Measurements from ENCODE around the gene VPS13C.
A peak's percentile ranks its signal among the peaks of the same experiment; 100 is the strongest.

Gene VPS13C

GRCh38 chr15:62075595-62076277 is 15.5 kb upstream of the VPS13C start:
- WGBS, 2 experiments (ENCODE audit: insufficient coverage in 2 of 2) = 83 to 94% methylated on average over 2 to 3 of the region's 9 CpGs
- H3K4me1 ChIP-seq (ENCODE audit: control insufficient read depth, insufficient read depth, low read length, poor library complexity, severe bottlenecking) = no peaks in the 10 kb centered on the region
- H3K4me3 ChIP-seq (ENCODE audit: extremely low read depth, insufficient read depth, low read length, poor library complexity, severe bottlenecking) = no peak overlapping the region
- no peak overlapping the region for H3K27ac ChIP-seq (ENCODE audit: low read depth, low read length, severe bottlenecking)
- no peaks in the 10 kb centered on the region for H3K36me3 ChIP-seq (ENCODE audit: control insufficient read depth, insufficient read depth, low read length)
- H3K9me3 ChIP-seq (ENCODE audit: control insufficient read depth, low read length) = no peaks in the 10 kb centered on the region

GRCh38 chr15:62071711-62072308 is 11.6 kb upstream of the VPS13C start:
- Histone ChIP-seq H3K27ac (ENCODE audit: low read depth, low read length, severe bottlenecking) (no peak overlapping the region), H3K4me3 (ENCODE audit: extremely low read depth, insufficient read depth, low read length, poor library complexity, severe bottlenecking) (no peak overlapping the region), H3K4me1 (ENCODE audit: control insufficient read depth, insufficient read depth, low read length, poor library complexity, severe bottlenecking) (no peaks in the 10 kb centered on the region), H3K9me3 (ENCODE audit: control insufficient read depth, low read length) (no peaks in the 10 kb centered on the region), H3K36me3 (ENCODE audit: control insufficient read depth, insufficient read depth, low read length) (no peaks in the 10 kb centered on the region)

GRCh38 chr15:62069551-62069950 is 9.3 kb upstream of the VPS13C start:
- H3K27ac ChIP-seq (ENCODE audit: low read depth, low read length, severe bottlenecking) = no peak overlapping the region

GRCh38 chr15:62068810-62069167 is 8.5 kb upstream of the VPS13C start:
- Histone ChIP-seq H3K27ac (ENCODE audit: low read depth, low read length, severe bottlenecking) (no peak overlapping the region), H3K4me1 (ENCODE audit: control insufficient read depth, insufficient read depth, low read length, poor library complexity, severe bottlenecking) (no peaks in the 10 kb centered on the region), H3K4me3 (ENCODE audit: extremely low read depth, insufficient read depth, low read length, poor library complexity, severe bottlenecking) (peak overlapping the region; percentile 29), H3K9me3 (ENCODE audit: control insufficient read depth, low read length) (no peaks in the 10 kb centered on the region), H3K36me3 (ENCODE audit: control insufficient read depth, insufficient read depth, low read length) (no peaks in the 10 kb centered on the region)
- WGBS, 2 experiments (ENCODE audit: insufficient coverage in 2 of 2) = 69 to 90% methylated on average over 2 to 3 of the region's 4 CpGs

More at GRCh38 chr15:62069551-62069950, 9.3 kb upstream of the VPS13C start:
- 96% methylated on average over 3 of the region's 5 CpGs; no CpG with 5 or more reads in 1 of the 2 experiments for WGBS, 2 experiments (ENCODE audit: insufficient coverage in 2 of 2)
- H3K4me3 ChIP-seq (ENCODE audit: extremely low read depth, insufficient read depth, low read length, poor library complexity, severe bottlenecking) = no peak overlapping the region
- no peaks in the 10 kb centered on the region for H3K4me1 ChIP-seq (ENCODE audit: control insufficient read depth, insufficient read depth, low read length, poor library complexity, severe bottlenecking)
- no peaks in the 10 kb centered on the region for H3K9me3 ChIP-seq (ENCODE audit: control insufficient read depth, low read length)
- no peaks in the 10 kb centered on the region for H3K36me3 ChIP-seq (ENCODE audit: control insufficient read depth, insufficient read depth, low read length)

- Histone ChIP-seq H3K4me3 (ENCODE audit: extremely low read depth, insufficient read depth, low read length, poor library complexity, severe bottlenecking) (peak overlapping the region; percentile 29), H3K27ac (ENCODE audit: low read depth, low read length, severe bottlenecking) (no peak overlapping the region), H3K4me1 (ENCODE audit: control insufficient read depth, insufficient read depth, low read length, poor library complexity, severe bottlenecking) (no peaks in the 10 kb centered on the region), H3K9me3 (ENCODE audit: control insufficient read depth, low read length) (no peaks in the 10 kb centered on the region), H3K36me3 (ENCODE audit: control insufficient read depth, insufficient read depth, low read length) (no peaks in the 10 kb centered on the region)
- WGBS, 2 experiments (ENCODE audit: insufficient coverage in 2 of 2) = 1 to 2% methylated on average over 69 to 95 of the region's 103 CpGs
Observed at GRCh38 chr15:62068071-62068809, 8.0 kb upstream of the VPS13C start.

GRCh38 chr15:62067448-62068044 is 7.3 kb upstream of the VPS13C start:
- H3K27ac ChIP-seq (ENCODE audit: low read depth, low read length, severe bottlenecking) = no peak overlapping the region
- WGBS, 2 experiments (ENCODE audit: insufficient coverage in 2 of 2) = 2 to 3% methylated on average over 33 to 57 of the region's 62 CpGs
- H3K9me3 ChIP-seq (ENCODE audit: control insufficient read depth, low read length) = no peaks in the 10 kb centered on the region
- H3K4me1 ChIP-seq (ENCODE audit: control insufficient read depth, insufficient read depth, low read length, poor library complexity, severe bottlenecking) = no peaks in the 10 kb centered on the region
- no peaks in the 10 kb centered on the region for H3K36me3 ChIP-seq (ENCODE audit: control insufficient read depth, insufficient read depth, low read length)
- H3K4me3 ChIP-seq (ENCODE audit: extremely low read depth, insufficient read depth, low read length, poor library complexity, severe bottlenecking) = peak overlapping the region; percentile 21

GRCh38 chr15:62066663-62067447 is 6.6 kb upstream of the VPS13C start, which contains the start of gene C2CD4A:
Gene C2CD4A, plus strand, starts transcription at chr15:62066977. Its CDS starts 637 bp downstream, at chr15:62067614.
- Histone ChIP-seq H3K27ac (ENCODE audit: low read depth, low read length, severe bottlenecking) (no peak within 1 kb of the TSS), H3K4me1 (ENCODE audit: control insufficient read depth, insufficient read depth, low read length, poor library complexity, severe bottlenecking) (no peaks in the 10 kb centered on the region), H3K9me3 (ENCODE audit: control insufficient read depth, low read length) (no peaks in the 10 kb centered on the region), H3K36me3 (ENCODE audit: control insufficient read depth, insufficient read depth, low read length) (no peaks in the 10 kb centered on the region), H3K4me3 (ENCODE audit: extremely low read depth, insufficient read depth, low read length, poor library complexity, severe bottlenecking) (peak within 1 kb of the TSS; percentile 21)
- 4 to 5% methylated on average over 26 to 32 of the region's 33 CpGs for WGBS, 2 experiments (ENCODE audit: insufficient coverage in 2 of 2)

DNA sequence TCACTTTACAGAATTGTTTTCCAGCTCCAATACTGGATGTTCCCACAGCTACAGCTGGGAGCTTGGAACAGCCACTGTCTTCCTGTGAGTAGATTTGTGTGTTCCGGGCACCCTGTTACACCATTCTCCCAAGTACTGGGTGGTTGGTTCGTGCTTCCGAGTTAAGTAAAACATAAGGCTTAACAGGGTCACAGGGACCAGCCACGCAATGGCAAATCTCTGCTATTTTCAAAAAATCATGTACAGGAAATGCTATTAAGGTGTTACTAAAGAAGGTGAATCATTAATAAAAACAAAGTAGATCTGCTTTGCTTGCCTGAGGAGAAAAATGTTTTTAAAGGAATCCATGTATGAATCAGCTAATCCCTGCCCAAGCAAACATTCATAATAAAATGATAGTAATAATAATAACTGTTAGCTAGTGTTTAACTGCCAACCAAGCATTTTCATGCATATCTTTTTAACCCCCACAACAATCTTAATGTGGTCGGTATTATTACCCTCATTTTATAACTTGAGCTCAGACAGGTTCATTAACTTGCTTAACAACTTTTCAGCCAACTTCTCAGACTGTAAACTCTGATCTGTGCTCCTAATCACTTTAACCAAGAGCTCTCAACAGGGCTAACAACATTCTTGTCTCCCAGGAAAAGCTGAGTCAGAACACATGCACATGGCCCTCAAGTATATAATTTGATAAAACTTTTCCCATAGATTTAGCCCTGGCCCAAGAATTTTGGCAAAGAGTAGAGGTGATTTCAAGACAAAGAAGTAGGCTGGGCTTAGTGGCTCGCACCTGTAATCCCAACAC is 3.8 kb upstream of the VPS13C start:
- Histone ChIP-seq H3K4me1 (ENCODE audit: control insufficient read depth, insufficient read depth, low read length, poor library complexity, severe bottlenecking) (no peaks in the 10 kb centered on the region), H3K4me3 (ENCODE audit: extremely low read depth, insufficient read depth, low read length, poor library complexity, severe bottlenecking) (no peak overlapping the region), H3K9me3 (ENCODE audit: control insufficient read depth, low read length) (no peaks in the 10 kb centered on the region), H3K27ac (ENCODE audit: low read depth, low read length, severe bottlenecking) (no peak overlapping the region), H3K36me3 (ENCODE audit: control insufficient read depth, insufficient read depth, low read length) (no peaks in the 10 kb centered on the region)
- WGBS, 2 experiments (ENCODE audit: insufficient coverage in 2 of 2) = 82 to 88% methylated on average over 4 of the region's 6 CpGs

DNA sequence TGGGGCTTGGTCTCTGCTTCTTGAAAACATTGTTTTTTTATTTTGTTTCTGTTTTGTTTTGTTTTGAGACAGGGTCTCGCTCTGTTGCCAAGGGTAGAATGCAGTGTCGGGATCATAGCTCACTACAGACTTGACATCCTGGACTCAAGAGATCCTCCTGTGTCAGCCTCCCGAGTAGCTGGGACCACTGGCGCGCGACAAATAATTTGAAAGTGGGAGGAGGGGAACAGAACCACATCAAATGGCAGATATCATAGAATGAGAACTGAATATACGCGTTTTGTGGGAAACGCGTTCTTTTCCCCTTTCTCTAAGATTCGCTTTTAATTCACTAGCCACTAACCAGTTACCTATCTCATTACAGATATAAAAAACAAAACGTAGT is 641 bp upstream of the VPS13C start:
- H3K9me3 ChIP-seq (ENCODE audit: control insufficient read depth, low read length) = no peaks in the 10 kb centered on the region
- no peak overlapping the region for H3K27ac ChIP-seq (ENCODE audit: low read depth, low read length, severe bottlenecking)
- WGBS, 2 experiments (ENCODE audit: insufficient coverage in 2 of 2) = 22 to 33% methylated on average over 6 of the region's 12 CpGs
- H3K4me3 ChIP-seq (ENCODE audit: extremely low read depth, insufficient read depth, low read length, poor library complexity, severe bottlenecking) = peak overlapping the region; percentile 79
- H3K4me1 ChIP-seq (ENCODE audit: control insufficient read depth, insufficient read depth, low read length, poor library complexity, severe bottlenecking) = no peaks in the 10 kb centered on the region
- no peaks in the 10 kb centered on the region for H3K36me3 ChIP-seq (ENCODE audit: control insufficient read depth, insufficient read depth, low read length)

DNA sequence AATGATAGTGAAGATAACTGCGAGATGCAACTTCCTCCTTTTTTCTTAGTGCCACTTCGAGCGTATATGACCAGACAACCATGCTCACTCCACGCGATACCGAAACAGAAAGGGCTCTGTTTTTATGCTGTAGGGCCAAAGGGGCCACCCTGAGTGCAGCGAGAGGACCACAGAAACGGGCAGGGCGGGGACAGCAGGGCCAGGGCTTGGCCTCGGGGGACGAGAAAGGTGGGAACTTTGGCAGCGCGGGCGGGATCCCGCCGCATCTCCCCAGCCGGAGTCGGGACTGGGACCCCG is 483 bp downstream of the VPS13C start:
- Histone ChIP-seq H3K27ac (ENCODE audit: low read depth, low read length, severe bottlenecking) (no peak overlapping the region), H3K36me3 (ENCODE audit: control insufficient read depth, insufficient read depth, low read length) (no peaks in the 10 kb centered on the region), H3K9me3 (ENCODE audit: control insufficient read depth, low read length) (no peaks in the 10 kb centered on the region), H3K4me1 (ENCODE audit: control insufficient read depth, insufficient read depth, low read length, poor library complexity, severe bottlenecking) (no peaks in the 10 kb centered on the region), H3K4me3 (ENCODE audit: extremely low read depth, insufficient read depth, low read length, poor library complexity, severe bottlenecking) (peak overlapping the region; percentile 79)
- WGBS, 2 experiments (ENCODE audit: insufficient coverage in 2 of 2) = 1% methylated on average over 16 of the region's 19 CpGs
